Neural cell (in vitro differentiated cells): Measurements from ENCODE around the gene CHPF2.

Source experiments
- CTCF ChIP-seq: fragments of 450-650 bp; IDR thresholded peaks from 2 replicates; pipeline ENCODE4 v1.5.1; 2014; ENCODE audit warnings: antibody characterized with exemption, mild to moderate bottlenecking, moderate library complexity; ENCODE audit not compliant: poor library complexity, severe bottlenecking
- EZH2 ChIP-seq: fragments of 200-600, 300-800 bp; shearing (Covaris generic), sonication (generic); IDR thresholded peaks from 2 replicates; pipeline ENCODE4 v1.6.1; 2014; ENCODE audit warnings: antibody characterized with exemption, low read length, borderline replicate concordance, mild to moderate bottlenecking; ENCODE audit not compliant: insufficient read depth, poor library complexity, severe bottlenecking
- POLR2AphosphoS5 ChIP-seq: IDR thresholded peaks from 2 replicates; pipeline ENCODE4 v1.6.1; 2012
- RAD21 ChIP-seq: fragments of 450-650 bp; conservative IDR thresholded peaks from 2 replicates; pipeline ENCODE4 v1.6.1; 2014; ENCODE audit warnings: antibody characterized with exemption, mild to moderate bottlenecking, moderate library complexity
- SMC3 ChIP-seq: fragments of 450-650 bp; conservative IDR thresholded peaks from 2 replicates; pipeline ENCODE4 v1.6.1; 2014; ENCODE audit warnings: antibody characterized with exemption, mild to moderate bottlenecking, moderate library complexity; ENCODE audit not compliant: poor library complexity

DNA sequence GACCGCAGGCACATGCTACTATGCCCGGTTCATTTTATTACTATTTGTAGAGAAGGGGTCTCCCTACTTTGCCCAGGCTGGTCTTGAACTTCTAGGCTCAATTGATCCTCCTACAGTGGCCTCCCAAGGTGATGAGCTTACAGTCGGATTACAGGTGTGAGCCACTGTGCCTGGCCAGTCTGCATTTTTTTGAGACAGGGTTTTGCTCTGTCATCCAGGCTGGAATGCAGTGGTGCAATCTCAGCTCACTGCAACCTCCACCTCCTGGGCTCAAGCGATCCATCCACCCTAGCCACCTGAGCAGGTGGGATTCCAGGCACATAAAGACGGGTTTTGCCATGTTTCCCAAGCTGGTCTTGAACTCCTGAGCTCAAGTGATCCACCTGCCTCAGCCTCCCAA lies 19.7 kb upstream of the CHPF2 start:
- no peak for TF ChIP-seq CTCF
- TF ChIP-seq POLR2AphosphoS5: no peak
- TF ChIP-seq RAD21: no peak
- no peak for TF ChIP-seq SMC3
- TF ChIP-seq EZH2: no peak
